NAMALWA (cell line): Measurements from ENCODE around the gene ITSN2.
A peak's percentile ranks its signal among the peaks of the same experiment; 100 is the strongest.
"Not testable (repeated sequence)": the region's sequence is repeated elsewhere in the genome, so short reads cannot be mapped to it uniquely, and the experiment has no call there.

Experiments
- DNase-seq: peaks from one replicate; pipeline ENCODE4 v3.0.0-alpha.2; 2015; ENCODE audit warnings: low spot score

Gene ITSN2

GRCh38 chr2:24360050-24360962 lies at the start of gene ITSN2:
Gene ITSN2, minus strand, starts transcription at chr2:24360536. Its CDS starts 32,454 bp downstream, at chr2:24328082.
- DNase-seq: peak; percentile 87

GRCh38 chr2:24409171-24409570 lies 48.8 kb upstream of the ITSN2 start:
- DNase-seq: no peak

GRCh38 chr2:24408704-24409103 lies 48.4 kb upstream of the ITSN2 start:
- DNase-seq: not testable (repeated sequence)

GRCh38 chr2:24404491-24404921 lies 44.2 kb upstream of the ITSN2 start:
- DNase-seq: no peak

GRCh38 chr2:24403832-24404212 lies 43.5 kb upstream of the ITSN2 start:
- DNase-seq: no peak

- DNase-seq: no peak
Observed at GRCh38 chr2:24403168-24403831, 43.0 kb upstream of the ITSN2 start.

GRCh38 chr2:24402242-24403097 lies 42.1 kb upstream of the ITSN2 start:
- DNase-seq: no peak

GRCh38 chr2:24400207-24400907 lies 40.0 kb upstream of the ITSN2 start:
- no peak for DNase-seq

- DNase-seq: no peak
Observed at GRCh38 chr2:24399434-24400206, 39.3 kb upstream of the ITSN2 start.

- no peak for DNase-seq
Observed at GRCh38 chr2:24394998-24395397, 34.7 kb upstream of the ITSN2 start.

GRCh38 chr2:24392542-24393059 lies 32.3 kb upstream of the ITSN2 start:
- no peak for DNase-seq

GRCh38 chr2:24385366-24385765 lies 25.0 kb upstream of the ITSN2 start:
- DNase-seq: no peak

- peak; percentile 87 for DNase-seq
Observed at GRCh38 chr2:24382363-24383073, 22.2 kb upstream of the ITSN2 start.

- DNase-seq: no peak
Observed at GRCh38 chr2:24380820-24381219, 20.5 kb upstream of the ITSN2 start.

- DNase-seq: no peak
Observed at GRCh38 chr2:24375349-24376087, 15.2 kb upstream of the ITSN2 start.

- DNase-seq: no peak
Observed at GRCh38 chr2:24374301-24374700, 14.0 kb upstream of the ITSN2 start.

GRCh38 chr2:24372033-24372432 lies 11.7 kb upstream of the ITSN2 start:
- DNase-seq: no peak

GRCh38 chr2:24365826-24366225 lies 5.5 kb upstream of the ITSN2 start:
- DNase-seq: no peak

GRCh38 chr2:24365051-24365450 lies 4.7 kb upstream of the ITSN2 start:
- DNase-seq: no peak
